HG02981 (cell line): ENCODE data around the gene C8A.

Source experiments
- ATAC-seq: cut with Tn5 transposase; IDR thresholded peaks from one replicate; pipeline ENCODE4 v1.9.1; 2021; ENCODE audit warnings: mild to moderate bottlenecking, moderate library complexity; ENCODE audit not compliant: unreplicated experiment

C8A gene

GRCh38 chr1:56880774-56881173 is 26.2 kb downstream of the C8A start:
- ATAC-seq, result no peak

GRCh38 chr1:56881417-56881816 is 26.8 kb downstream of the C8A start:
- ATAC-seq, result no peak

- no peak for ATAC-seq
Observed at GRCh38 chr1:56890229-56890628, 35.6 kb downstream of the C8A start.

DNA sequence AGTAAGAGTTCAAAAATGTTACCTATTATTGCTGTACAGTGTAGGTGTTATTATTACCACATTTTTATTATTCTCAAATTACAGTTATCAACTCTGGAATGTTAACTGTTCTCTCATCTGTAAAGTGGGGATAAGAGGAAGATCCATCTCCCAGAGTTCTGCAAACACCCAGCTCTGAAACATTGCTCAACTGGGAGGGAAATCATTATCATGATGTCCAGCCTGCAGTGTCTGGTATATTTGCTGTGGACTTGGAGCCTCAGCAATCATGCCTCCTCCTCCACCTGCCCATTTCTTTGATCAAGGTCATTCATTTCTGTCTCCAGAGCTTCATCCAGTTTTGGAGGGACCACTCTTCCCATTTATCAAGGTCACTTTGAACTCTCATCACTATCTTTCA is 39.4 kb downstream of the C8A start:
- ATAC-seq, result no peak

GRCh38 chr1:56897150-56898004 is 42.8 kb downstream of the C8A start:
- ATAC-seq, result no peak

DNA sequence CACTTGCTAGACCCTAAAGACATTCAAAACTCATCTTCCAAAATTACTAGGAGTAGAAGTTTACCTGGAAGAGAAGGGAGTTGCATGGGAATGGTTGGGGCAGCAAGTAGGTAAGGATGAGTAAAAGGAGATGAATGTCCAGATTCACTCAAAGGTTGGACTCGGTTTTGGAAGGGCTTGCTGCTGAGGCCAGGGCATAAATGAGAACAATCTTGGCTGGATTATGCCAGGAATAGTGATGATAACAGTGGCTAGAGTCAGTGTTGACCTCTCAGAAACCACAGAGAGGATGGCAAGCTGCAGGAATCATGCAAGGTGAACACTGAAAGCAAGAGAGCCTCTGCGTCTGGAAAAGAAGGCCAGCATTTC is 43.4 kb downstream of the C8A start:
- ATAC-seq, result no peak

GRCh38 chr1:56898879-56899278 is 44.3 kb downstream of the C8A start:
- ATAC-seq, result no peak

DNA sequence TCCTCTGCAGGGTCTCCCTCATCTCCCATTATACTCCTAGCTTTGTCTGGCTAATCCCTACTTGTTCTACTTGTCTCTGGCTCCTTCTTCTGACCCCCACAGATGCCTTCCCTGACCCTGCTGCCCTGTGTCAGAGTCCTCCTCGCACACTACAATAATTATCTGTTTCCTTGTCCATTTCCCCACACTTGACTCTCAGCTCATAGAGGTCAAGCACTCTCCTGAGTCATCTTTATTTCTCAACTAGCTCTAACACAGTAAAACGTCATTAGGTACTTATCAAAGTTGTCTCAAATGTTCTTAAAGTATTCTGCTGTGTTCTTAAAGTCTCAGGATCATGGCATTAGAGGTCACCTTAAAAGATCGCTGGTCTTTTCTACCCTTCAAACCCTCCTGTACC is 47.1 kb downstream of the C8A start:
- no peak for ATAC-seq

DNA sequence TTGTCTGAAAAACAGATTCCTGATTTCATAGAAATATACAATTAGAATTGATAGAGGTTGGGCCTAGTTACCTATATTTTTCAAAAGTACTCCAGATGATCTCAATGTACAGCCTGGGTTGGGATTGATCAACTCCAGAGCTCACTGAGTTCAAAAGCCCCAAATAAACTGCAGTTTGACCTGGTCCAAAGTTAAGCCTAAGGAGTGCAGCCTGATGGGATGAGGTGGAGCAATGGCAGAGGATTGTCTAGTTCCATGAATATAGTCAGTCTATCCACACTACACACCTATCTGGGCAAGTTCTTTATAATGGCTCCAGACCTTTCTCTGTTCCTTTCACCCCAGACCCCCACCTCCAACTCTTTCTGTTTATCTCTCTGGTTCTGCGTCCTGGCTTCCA is 49.2 kb downstream of the C8A start:
- ATAC-seq, result no peak

DNA sequence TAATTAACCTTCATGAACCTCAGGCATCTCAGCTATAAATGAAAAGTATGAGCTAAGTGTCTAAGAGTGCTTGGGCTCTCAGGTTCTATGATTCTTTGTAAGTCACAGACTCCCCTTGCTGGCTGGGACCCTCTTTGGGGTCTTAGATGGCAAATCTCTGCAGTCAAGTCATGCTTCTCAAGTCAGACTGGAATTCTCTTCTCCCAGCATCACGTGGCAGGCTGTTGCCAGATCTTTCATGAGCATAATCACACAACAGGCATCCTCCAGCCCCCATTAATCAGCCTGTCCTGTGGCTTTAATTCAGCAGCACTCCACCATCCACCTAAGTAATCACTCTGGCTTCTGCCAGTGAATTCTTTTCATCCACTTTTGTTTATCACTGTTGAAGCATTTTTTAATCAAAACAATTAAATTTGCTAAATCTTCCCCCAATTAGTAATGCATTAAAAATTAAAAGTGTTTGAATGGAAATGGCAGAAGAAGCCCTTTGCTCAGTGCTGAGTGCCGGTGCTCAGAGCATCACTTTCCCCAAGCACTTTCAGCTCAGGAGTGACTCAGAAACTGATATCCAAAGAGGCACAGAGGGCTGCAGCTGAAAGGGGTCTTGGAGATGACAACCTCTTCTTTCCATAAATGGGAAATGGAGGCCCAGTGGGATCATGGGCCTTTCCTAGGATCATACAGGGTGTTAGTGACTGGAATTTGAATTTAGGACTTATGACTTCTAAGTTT is 50.2 kb downstream of the C8A start:
- ATAC-seq, result no peak

- no peak for ATAC-seq
Observed at GRCh38 chr1:56905667-56906066, 51.1 kb downstream of the C8A start.

DNA sequence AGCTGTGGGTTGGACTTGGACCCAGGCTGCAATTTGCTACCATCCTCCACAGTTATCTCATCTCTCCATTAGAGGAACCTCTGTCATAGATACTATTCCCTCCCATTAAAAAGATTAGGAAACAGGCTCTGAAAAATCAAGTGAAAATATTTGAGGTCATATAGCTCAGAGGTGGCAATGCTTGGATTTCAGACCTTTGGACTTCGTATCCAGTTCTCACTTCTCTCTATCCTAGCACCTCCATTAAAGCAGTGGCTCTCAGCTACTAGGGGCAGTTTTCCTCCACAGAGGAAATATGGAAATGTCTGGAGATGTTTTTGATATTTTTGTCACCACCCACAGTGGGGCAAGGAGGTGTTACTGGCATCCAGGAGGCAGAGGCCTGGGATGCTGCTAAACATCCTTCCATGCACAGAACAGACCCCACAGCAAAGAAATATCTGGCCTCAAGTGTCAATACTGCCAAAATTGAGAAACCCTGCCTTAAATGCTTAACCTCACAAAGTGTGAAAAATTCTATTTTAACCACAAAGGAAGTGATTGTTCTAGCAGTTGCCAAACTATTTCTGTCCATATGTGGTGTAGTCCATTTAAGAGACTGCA is 54.1 kb downstream of the C8A start:
- no peak for ATAC-seq

DNA sequence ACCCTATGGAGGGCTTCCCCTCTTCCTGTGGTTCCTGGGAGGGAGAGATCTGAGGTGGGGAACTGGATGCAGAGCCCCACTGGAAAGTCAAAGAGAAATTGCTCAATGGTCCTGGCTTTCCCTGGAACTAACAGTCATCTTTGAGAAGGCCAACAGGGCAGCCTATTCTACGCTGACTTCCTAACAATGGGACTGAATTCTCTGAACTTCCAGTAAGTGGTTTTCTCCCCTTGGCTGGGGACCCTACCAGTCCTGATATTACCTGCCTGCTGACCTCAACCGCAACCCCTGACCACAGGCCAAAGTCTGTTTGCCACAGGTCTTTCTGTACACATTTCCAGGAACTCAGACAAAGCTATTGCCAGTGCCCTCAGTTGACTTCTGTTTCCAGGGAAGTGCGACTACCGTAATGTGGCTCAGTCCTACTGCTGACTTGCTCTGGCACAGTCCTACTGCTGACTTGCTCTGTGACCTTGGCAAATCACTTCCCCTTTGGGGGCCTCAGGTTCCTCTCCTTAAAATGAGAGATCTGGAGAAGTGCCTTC is 55.9 kb downstream of the C8A start:
- no peak for ATAC-seq

DNA sequence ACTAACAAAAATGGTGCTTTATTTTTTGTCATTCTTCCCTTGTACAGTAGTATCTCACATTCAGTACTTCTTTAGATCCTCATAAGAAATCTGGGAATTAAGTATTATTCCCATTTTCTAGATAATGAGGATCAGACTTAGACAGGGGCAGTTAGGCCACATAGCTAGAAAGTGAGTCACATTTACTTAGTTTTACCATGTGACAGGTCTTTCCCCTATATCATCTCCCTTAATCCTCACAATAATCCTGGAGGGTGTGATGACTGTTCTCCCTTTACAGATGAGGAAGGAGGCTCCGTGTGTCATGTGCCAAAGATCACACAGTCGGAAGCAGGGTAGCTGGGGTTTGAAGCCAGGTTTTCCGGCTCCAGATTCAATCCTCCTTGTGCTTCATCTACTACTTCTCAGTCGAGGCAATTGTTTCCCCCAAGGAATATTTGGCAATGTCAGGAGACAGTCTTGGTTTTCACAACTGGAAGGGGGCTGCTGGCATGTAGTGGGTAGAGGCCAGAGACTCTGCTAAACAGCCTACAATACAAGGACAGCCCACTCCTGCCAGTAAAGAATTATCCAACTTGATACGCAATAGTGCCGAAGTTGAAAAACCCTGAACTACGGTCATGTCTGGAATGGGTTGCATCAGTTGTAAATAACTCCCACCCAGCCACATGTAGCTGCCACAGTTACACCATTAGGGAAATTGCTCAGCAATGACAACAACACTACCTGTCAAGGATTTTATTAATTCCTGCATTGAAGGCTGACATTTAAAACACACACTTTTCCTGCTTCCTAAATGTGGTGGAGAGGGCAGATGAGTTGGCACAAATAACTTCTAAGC is 56.7 kb downstream of the C8A start:
- no peak for ATAC-seq

GRCh38 chr1:56912325-56912724 is 57.7 kb downstream of the C8A start:
- no peak for ATAC-seq

DNA sequence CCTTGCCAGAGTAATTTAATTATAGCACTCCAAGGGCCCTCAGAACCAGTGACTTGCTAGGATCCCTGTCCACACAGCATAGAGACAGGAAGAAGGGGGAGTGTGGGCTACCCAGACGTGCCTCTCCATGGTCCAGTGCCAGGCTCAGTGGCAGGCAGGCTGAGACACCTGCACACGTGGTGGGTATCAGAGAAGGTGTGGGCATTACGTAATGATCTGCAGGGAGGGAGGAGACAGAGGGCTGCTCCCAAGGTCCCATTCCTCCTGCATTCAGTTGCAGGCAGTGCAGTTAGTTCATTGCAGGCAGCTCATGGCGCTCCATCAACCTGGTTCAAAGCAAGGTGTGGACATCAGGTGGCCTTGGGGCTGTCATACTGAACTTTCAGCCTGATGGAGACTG is 61.4 kb downstream of the C8A start:
- no peak for ATAC-seq

DNA sequence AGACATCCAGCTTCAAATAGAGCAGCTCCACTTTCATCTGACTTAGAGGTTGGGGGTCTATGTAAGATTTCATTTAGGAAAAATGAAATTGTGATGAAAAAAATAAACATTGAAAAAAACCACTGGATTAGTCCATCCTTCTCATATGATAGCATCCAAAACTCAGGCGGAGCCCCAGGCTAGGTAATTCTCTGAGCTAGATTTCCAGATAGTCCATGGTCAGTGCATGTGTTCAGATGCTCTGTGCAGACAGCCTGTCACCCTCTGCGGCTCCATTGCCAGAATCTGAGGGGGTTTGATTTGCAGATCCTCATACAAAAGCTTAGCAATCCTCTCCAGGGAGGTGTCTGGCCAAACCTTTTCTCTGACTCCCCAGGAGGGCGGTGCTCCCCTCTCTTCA is 62.0 kb downstream of the C8A start:
- ATAC-seq, result no peak

- ATAC-seq, result no peak
Observed at GRCh38 chr1:56917356-56917755, 62.8 kb downstream of the C8A start.

DNA sequence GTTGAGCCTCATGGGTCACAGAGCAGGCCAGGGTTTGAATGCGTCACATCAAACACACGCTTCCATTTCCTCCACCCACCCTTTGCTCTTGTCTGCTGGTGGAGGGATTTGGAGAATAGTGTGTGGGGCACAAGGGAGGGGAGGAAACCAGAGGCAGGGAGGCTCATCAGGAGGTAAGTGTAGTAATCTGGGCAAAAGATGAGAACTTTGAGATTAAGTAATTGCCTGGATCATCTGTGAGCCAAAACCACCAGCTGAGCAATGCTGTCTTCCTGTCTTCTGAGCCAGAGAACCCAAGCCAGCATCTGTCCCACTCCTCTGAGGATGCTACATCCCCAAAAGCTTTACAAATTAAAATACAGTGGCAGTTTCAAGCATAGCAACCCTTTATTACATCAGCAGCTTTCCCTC is 66.0 kb downstream of the C8A start:
- no peak for ATAC-seq

DNA sequence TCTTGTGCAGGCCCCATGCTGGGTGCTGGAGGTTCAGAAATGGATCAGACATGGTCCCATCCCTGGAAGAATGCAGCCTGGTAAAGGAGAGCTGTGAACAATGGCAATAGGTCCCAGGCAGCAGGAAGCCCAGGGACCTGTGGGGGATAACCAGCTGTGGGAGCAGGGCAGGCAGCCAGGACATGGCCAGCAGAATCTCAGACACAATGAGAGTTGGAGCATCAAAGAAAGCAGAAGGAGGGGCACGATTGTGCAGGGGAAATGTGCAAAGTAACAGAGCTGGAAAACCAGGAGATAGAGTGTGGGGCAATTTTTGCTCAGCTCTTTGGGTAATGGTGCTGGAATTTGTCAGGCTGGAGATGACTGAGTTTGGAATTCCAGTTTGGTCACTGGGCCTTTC is 66.9 kb downstream of the C8A start:
- ATAC-seq, result no peak

GRCh38 chr1:56922070-56922469 is 67.5 kb downstream of the C8A start:
- no peak for ATAC-seq
